ENCODE measurements around the gene POLN.

POLN gene

GRCh38 chr4:2262145-2262943 lies 20.4 kb upstream of the POLN start:
- peak; percentile 98 for DNase-seq

- DNase-seq, result no peak
These were observed 19.9 kb upstream of the POLN start, which contains the start of gene MXD4 for GRCh38 chr4:2261853-2262144. TSS of gene MXD4 (minus strand) at chr4:2262109. CDS start at chr4:2261980, 129 bp downstream.

GRCh38 chr4:2261110-2261852 lies 19.4 kb upstream of the POLN start:
- DNase-seq, result peak; percentile 62

- DNase-seq, result peak; percentile 10
These were observed 18.6 kb upstream of the POLN start for GRCh38 chr4:2260344-2261109.

- peak; percentile 8 for DNase-seq
These were observed 17.8 kb upstream of the POLN start for GRCh38 chr4:2259541-2260343.

GRCh38 chr4:2259036-2259540 lies 17.2 kb upstream of the POLN start:
- no peak for DNase-seq

GRCh38 chr4:2258091-2259035 lies 16.4 kb upstream of the POLN start:
- no peak for DNase-seq

- DNase-seq, result no peak
These were observed 15.6 kb upstream of the POLN start for GRCh38 chr4:2257361-2258081.

- DNase-seq, result no peak
These were observed 14.9 kb upstream of the POLN start for GRCh38 chr4:2256781-2257191.

GRCh38 chr4:2256156-2256731 lies 14.3 kb upstream of the POLN start:
- DNase-seq, result no peak

- DNase-seq, result no peak
These were observed 13.7 kb upstream of the POLN start for GRCh38 chr4:2255501-2256155.

- no peak for DNase-seq
These were observed 13.0 kb upstream of the POLN start for GRCh38 chr4:2254665-2255500.

- DNase-seq, result no peak
These were observed 11.5 kb upstream of the POLN start for GRCh38 chr4:2253160-2254084.

GRCh38 chr4:2252530-2253091 lies 10.7 kb upstream of the POLN start:
- no peak for DNase-seq

GRCh38 chr4:2251795-2252529 lies 10.0 kb upstream of the POLN start:
- peak; percentile 8 for DNase-seq

- DNase-seq, result peak; percentile 8
These were observed 9.3 kb upstream of the POLN start for GRCh38 chr4:2251073-2251794.

Data from activated naive CD4-positive, alpha-beta T cell treated with anti-CD3 and anti-CD28 coated beads, Interleukin-2, amount 50 U/mL, for 16 hours (primary cell).